ENCODE results near the gene RXRA.

DNA sequence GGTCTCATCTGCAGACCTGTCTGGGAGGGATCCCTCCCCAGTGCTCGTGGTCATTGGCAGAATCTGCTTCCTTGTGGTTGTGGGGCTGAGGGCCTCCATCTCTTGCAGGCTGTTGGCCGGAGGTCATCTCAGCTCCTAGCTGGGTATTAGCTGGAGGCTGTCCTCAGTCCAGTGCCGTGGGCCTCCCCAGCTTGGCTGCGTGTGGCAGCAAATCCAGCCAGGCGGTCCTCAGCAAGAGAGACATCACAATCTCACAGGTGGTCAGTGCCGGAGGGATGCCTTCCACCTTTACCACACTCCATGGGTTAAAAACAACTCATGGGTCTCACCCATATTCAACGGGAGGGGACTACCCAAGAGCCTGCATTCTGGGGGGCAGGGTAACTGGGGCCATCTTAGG is 155.5 kb downstream of the RXRA start:
- TF ChIP-seq, protein P1, sequence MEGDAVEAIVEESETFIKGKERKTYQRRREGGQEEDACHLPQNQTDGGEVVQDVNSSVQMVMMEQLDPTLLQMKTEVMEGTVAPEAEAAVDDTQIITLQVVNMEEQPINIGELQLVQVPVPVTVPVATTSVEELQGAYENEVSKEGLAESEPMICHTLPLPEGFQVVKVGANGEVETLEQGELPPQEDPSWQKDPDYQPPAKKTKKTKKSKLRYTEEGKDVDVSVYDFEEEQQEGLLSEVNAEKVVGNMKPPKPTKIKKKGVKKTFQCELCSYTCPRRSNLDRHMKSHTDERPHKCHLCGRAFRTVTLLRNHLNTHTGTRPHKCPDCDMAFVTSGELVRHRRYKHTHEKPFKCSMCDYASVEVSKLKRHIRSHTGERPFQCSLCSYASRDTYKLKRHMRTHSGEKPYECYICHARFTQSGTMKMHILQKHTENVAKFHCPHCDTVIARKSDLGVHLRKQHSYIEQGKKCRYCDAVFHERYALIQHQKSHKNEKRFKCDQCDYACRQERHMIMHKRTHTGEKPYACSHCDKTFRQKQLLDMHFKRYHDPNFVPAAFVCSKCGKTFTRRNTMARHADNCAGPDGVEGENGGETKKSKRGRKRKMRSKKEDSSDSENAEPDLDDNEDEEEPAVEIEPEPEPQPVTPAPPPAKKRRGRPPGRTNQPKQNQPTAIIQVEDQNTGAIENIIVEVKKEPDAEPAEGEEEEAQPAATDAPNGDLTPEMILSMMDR (IDR thresholded peaks at IDR 0.05) = no peak
- no peak for TF ChIP-seq POLR2AphosphoS5 (IDR thresholded peaks at IDR 0.05; ENCODE audit: low read depth, low read length)

All from Panc1 (cell line).